ENCODE data around the gene WNT16. TPM values are rescaled to one million over a fixed set of nuclear protein-coding genes. Genes with fewer than 3 reads are reported as not detected.

Gene WNT16
- polyA plus RNA-seq, 4 donors = 0.11 TPM; not detected in 3

- no peak for DNase-seq (ENCODE audit: low read depth in 4 of 4, low spot score in 3 of 4)
These were observed 60.1 kb downstream of the WNT16 start for GRCh38 chr7:121388950-121389349.

DNA sequence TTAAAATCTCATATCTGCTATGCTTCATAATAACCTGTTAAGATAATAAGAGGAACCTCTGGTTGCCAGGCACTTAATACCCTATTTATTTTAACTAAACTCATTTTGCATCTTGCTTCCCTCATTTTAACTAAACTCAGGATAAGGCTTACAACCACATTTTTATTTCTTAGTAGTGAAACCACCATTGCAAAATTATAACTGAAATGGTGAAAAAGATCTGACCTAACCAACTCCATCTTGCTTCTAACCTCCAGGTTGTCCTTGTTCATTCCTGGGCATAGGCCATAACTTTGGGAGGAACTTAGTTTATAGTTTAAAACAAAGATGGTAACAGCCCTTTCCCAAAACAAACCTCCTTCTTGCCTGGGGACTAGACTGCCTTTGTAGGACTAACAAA lies 61.3 kb downstream of the WNT16 start:
- no peak for DNase-seq (ENCODE audit: low read depth in 4 of 4, low spot score in 3 of 4)

- DNase-seq (ENCODE audit: low read depth in 4 of 4, low spot score in 3 of 4) = no peak
These were observed 61.8 kb downstream of the WNT16 start for GRCh38 chr7:121390617-121391016.

Other genes starting within 250 kb of the WNT16 start
- 100 to 1,000 TPM; 105 to 156 (median 122) TPM for gene FAM3C, start 67.3 kb downstream of the WNT16 start, polyA plus RNA-seq (ENCODE audit: insufficient read length in 4 of 4)

Measured in left renal pelvis (tissue), 4 donors.